NCI-H2196 treated with DMSO at 0.1 percent for 48 hours (cell line): Measurements from ENCODE around the gene ZFYVE9.
A peak's percentile ranks its signal among the peaks of the same experiment; 100 is the strongest.
"Not testable (repeated sequence)": the region's sequence is repeated elsewhere in the genome, so short reads cannot be mapped to it uniquely, and the experiment has no call there.

ENCODE experiments used
- DNase-seq: peaks from one replicate; lab custom pipeline; 2025; ENCODE audit not compliant: unreplicated experiment; lab: John Stamatoyannopoulos, UW

Gene ZFYVE9, protein sequence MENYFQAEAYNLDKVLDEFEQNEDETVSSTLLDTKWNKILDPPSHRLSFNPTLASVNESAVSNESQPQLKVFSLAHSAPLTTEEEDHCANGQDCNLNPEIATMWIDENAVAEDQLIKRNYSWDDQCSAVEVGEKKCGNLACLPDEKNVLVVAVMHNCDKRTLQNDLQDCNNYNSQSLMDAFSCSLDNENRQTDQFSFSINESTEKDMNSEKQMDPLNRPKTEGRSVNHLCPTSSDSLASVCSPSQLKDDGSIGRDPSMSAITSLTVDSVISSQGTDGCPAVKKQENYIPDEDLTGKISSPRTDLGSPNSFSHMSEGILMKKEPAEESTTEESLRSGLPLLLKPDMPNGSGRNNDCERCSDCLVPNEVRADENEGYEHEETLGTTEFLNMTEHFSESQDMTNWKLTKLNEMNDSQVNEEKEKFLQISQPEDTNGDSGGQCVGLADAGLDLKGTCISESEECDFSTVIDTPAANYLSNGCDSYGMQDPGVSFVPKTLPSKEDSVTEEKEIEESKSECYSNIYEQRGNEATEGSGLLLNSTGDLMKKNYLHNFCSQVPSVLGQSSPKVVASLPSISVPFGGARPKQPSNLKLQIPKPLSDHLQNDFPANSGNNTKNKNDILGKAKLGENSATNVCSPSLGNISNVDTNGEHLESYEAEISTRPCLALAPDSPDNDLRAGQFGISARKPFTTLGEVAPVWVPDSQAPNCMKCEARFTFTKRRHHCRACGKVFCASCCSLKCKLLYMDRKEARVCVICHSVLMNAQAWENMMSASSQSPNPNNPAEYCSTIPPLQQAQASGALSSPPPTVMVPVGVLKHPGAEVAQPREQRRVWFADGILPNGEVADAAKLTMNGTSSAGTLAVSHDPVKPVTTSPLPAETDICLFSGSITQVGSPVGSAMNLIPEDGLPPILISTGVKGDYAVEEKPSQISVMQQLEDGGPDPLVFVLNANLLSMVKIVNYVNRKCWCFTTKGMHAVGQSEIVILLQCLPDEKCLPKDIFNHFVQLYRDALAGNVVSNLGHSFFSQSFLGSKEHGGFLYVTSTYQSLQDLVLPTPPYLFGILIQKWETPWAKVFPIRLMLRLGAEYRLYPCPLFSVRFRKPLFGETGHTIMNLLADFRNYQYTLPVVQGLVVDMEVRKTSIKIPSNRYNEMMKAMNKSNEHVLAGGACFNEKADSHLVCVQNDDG (N-terminal part only)

DNA sequence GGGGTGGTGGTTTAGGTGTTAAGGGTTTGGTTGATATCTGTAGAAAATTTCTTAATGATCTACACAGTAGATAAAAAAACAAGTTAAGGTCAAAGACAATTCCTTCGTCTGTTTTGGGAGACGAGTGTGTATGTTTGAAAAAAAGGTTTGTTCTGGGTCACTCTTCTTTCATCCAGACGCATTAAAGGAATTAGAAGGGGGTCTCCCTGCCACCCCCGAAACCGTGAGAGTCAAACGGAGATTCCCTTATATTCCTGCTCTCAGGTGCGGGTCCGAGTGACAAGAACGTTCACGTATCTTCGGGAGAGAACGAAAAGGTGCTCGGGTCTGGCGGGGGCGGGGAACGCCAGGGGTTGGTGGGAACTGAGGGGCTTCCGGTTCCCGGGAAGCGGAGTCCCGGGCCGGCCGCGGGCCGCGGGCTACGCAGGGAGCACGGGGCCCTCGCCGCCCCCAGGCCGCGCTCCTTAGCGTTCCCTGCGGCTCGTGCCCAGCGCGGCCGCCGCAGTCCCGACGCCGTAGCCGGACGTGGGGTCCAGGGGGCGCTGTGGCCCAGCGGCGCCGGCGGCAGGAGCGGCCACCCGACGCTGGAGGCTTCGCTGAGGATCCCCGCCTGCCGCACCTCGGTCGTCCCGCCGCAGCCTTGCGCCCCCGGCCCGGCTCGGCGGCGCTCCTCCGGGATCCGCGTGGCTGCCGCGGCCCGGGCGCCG is at the start of gene ZFYVE9:
ZFYVE9 (plus strand) TSS at position 577 of the 707 bp plus-strand sequence. CDS start 91,118 bp downstream, outside the sequence.
- DNase-seq = peak; percentile 22

DNA sequence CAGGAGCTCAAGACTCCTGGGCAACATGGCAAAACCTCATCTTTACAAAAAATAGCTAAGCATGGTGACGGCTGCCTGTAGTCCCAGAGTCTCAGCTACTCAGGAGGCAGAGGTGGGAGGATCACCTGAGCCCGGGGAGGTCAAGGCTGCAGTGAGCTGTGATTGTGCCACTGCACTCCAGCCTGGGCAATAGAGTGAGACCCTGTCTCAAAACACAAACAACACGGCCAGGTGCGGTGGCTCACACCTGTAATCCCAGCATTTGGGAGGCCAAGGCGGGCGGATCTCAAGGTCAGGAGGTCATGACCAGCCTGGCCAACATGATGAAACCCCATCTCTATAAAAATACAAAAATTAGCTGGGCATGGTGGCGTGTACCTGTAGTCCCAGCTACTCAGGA is 47.6 kb upstream of the ZFYVE9 start:
- DNase-seq = not testable (repeated sequence)

DNA sequence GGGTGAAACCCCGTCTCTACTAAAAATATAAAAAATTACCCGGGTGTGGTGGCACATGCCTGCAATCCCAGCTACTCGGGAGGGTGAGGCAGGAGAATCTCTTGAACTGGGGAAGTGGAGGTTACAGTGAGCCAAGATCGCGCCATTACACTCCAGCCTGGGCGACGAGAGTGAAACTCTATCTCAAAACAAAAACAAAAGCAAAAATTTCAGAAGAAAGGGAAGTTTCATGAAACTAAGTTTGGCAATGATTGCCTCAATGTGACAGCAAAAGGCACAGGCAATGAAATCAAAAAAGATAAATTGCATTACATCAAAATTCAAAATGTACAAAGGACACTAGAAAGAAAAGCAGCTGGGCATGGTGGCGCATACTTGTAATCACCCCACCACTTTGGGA is 45.7 kb upstream of the ZFYVE9 start:
- DNase-seq = no peak

DNA sequence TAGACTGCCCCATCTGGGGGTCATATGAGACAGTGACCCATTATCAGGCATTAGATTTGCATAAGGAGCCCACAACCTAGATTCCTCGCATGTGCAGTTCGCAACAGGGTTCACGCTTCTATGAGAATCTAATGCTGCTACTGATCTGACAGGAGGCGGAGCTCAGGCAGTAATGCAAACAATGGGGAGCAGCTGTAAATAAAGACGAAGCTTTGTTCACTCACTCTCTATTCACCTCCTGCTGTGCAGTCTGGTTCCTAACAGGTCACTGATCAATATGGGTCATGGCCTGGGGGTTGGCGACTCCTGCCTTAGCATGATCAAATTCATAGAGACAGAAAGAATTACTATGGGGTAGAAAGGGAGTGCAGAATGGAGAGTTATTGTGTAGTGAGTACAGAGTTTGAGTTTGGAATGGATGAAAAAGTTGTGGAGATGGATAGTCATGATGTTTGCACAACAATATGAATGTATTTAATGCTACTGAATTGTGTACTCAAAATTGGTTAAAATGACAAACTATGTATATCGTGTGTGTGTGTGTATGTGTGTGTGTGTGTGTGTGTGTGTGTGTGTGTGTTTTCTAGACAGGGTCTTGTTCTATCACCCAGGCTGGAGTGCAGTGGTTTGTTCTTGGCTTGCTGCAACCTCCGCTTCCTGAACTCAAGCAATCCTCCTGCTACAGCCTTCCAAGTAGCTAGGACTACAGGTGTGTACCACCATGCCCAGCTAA is 43.6 kb upstream of the ZFYVE9 start:
- no peak for DNase-seq

DNA sequence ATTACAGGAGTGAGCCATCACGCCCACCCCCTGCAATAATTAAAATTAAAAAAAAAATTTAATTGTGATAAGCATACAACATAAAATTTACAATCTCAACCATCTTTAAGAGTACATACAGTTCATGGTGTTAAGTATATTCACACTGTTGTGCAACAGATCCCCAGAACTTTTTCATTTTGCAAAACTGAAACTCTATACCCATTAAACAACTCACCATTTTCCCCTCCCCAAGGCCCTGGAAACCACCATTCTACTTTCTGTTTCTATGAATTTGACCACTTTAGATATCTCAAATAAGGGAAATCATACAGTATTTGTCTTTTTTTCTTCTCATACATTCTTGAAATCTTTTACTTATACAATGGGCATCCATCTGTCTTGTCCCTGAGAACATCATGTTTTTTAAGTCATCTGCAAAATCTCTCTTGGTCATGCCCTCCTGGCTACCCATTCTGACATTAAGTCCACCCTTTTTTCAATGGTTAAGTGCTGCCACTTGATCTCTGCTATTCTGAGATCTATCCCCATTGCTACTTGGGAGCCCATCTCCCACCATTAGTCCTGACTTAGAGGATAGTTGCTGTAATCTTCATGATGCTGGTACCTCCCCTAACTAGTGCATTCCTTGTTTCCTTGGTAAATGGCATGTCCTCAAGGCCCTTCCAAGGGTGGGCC is 39.4 kb upstream of the ZFYVE9 start:
- no peak for DNase-seq

DNA sequence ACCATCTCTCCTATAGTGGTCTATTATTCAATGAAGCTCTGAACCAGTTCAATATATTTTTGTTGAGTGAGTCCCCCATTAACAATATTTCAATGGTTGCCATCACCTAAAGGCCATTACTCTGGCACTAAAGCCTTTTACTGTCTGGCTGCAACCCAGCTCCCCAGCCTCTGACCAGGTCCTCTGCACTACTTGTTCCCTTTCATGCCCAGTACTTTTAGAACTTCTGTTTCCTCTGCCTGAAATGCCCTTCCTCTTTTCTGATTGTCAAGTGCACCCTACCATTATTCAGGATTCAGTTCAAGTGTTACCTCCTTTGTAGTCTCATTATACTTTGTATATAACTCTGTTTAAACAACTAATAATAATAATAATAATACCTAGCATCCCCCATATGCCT is 30.4 kb upstream of the ZFYVE9 start:
- DNase-seq = no peak

DNA sequence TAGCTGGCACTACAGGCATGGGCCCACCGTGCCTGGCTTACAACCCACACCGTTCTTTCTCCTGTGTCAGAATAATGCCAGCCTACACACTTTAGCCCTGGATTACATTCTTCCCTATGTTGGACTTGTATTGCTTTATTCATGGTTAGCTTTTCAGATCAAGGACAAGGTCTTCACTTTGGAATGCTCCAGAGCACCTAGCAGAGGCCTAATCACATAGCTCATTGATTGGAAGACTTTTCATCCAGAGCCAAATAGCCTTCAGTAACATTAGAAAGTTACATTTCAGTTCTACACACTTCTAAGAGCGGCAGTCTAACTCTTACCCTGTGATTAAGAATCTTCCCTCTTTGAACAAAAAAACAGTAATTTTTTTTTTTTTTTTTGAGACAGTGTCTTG is 29.4 kb upstream of the ZFYVE9 start:
- no peak for DNase-seq

DNA sequence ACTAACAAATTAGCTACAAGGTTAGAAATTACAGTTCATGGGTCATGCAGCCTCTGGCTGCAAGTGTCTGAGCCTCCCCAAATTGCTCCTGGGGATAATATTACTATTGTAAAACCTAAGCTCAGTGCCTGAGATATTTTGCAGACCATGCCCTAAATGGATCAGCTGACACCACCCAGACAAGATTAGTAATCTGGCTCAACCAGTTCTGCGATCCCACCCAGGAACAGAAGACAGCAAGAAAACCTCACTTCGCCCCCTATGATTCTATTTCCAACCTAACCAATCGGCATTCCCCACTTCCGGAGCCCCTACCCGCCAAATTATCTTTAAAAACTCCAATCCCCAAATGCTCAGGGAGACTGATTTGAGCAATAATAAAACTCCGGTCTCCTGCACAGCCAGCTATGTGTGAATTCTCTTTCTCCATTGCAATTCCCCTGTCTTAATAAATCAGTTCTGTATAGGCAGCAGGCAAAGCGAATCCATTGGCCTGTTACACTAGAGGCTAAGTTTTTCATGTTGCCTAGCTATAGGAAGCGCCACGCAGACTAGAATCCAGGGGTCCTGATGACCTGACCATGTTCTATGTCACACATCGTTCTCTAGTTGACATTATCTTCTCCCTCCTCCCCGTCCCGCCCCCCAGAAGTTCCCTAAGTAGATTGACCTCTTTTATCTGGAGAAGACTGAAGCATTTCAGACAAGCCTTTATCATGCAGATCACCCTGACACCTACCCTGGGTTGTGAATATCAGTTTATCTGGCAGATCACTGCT is 22.4 kb upstream of the ZFYVE9 start:
- DNase-seq = no peak

DNA sequence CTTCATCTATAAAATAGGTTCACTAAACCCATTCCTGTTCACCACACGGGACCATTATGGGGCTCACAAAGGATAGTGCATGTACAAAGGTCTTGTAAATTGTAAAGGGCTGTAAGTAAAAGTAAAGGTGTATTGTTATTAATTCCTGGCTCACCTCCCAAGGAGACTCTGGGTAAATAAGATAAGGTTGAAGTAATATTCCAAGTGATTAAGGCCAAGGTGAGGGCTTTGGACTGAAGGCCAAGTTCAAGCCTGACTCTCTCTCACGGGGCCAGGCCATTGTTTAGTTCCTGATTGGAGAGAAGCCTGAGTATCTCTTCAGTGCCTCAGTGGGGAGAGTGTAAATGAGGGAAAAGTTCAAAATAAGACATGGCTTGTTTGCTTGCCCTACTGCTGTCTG is 19.5 kb upstream of the ZFYVE9 start:
- no peak for DNase-seq

DNA sequence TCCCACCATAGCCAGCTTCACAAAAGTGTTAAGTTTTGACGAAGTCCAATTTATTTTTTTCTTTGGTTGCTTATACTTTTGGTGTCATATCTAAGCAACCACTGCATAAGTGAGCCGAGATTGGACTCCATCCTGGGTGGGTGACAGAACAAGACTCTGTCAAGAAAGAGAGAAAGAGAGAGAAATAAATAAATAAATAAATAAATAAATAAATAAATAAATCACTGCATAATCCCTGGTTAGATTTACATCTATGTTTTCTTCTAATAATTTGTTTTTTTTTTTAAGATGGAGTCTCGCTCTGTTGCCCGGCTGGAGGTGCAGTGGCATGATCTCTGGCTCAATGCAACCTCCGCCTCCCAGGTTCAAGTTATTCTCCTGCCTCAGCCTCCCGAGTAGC is 18.3 kb upstream of the ZFYVE9 start:
- no peak for DNase-seq

DNA sequence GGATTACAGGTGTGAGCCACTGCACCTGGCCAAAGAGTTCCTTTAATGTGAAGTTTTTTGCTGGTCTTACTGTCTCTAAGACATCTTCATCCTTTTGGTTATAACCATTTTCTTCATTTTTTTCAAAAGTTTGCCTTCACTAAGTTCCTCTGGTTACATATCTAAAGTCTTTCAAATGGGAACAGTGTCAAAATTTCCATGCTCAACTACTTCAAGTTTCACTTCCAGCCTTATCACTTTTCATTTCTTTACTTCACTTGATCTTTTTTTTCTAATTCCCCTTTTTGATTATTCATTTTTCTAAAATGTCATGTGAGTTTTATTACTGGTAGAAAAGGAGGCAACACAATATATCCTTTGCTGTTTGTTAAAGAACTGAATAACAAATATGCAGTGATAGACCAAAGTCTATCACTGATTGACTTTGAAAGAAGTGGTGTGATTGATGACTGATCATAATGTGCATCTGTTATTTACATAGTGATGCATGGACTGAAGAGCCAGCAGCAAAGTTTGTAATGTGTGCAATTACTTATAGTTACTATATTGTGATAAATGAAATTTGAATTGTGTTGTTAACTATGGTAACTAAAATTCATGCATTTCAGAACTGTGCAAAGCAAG is 16.0 kb upstream of the ZFYVE9 start:
- DNase-seq = no peak

DNA sequence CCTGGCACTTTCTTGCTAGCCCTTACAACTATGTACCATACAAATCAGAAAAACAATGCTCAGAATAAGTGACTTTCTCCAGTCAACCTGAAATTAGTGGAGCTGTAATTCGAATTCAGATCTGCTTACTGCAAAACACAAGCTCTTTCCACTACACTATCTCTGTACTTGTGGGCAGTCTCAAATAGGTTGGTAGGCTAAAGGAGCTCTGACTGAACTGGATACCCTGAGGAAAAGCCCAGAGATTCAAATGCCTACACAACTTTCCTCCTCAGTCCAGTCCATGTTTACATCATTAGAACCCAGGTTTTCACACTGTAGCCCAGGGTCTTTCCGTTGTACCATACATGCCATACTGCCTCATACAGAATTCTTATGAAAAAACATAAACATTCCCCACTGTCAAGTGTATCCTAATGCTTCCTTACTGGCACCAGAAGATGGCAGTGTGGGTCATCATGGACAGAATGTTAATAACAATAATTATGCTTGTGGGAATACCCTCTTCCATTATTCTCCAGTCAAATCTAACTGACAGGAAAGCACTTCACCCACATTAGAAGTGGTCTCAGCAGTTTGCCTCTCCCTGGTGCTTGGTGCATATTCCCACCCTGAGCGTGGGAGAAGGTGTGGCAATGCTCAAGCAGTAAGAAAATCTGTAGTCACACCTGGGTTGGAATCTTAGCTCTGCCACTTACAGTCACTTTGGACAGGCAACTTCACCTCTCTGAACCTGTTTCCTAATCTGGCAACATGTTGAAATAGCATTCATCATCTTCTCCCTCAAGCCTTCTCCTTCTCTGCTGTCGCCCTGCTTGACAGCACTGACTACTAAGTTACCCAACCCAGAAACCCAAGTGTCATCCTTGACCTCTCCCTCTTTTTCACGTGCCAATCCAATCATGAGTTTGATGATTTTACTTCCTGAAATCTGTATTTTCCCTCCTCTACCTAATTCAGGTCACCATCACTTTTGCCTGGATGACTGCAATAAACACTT is 14.4 kb upstream of the ZFYVE9 start:
- peak; percentile 23 for DNase-seq

DNA sequence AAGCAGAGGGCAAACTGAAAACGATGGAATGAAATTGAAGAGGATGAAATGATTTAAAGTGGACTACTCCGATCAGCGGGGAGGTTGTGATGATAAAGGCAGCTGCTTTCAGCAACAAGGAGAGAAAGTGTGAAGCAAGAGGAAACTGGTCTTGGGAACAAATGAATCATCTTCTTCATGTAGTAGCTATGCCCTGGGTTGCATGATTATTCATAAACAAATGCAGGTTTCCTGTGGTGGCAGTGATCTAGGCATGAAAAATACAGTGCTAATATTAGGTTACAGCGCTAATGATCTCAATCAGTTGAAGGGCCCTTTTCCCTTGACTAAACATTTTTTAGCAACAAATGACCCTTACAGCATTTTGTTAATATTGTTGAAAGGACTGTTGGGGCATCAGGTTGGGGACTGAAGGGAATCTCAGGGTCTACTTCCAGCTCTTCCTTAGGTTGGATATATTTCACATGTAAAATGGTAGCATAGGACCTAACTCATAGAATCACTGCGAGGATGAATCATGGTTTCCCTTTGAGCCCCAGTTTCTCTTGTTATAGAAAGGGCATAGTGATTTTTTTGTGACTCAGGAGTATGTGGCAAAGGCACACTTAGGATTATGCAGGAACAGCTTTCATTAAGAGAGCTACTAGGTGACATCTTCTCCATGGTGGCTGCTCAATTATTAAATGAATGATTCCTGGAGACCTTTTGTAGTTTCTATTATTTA is 1.9 kb upstream of the ZFYVE9 start:
- no peak for DNase-seq

DNA sequence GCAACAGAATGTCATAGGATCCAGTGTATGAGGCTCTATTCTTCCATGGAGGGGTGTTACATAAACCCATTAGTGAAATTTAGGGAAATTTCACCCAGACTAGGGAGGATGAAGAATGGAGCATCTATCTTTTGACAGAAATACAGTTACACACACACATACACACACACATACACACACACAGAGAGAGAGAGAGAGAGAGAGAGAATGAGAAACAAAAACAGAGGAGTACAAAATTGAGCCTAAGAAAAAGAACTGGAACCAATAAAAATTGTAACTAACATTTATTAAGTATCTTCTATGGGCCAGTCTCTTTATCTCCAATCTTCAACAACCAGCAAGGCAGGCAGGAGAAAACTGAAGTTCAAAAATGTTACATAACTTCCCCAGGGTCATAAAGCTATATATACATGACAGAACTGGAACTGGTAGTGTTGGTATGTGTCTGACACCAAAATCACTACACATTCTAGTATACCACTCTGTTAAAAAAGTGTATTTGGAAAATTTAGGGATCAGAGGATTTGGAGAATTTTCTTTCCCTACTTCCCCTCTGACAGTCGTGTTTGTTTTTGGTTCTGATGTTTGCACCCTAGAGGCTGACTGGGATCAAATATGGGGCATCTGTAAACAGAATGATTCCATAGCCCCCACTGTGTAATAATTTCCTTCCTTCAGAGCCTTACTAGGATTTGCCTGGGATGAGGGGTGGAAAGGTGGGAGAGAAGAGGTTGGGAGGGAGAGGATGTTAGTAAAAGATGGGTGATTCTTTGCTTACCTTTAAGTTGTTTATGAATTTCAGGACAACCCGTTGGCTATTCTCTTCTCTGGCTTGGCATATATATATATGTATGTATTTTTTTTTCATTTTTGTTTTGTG is 1.0 kb upstream of the ZFYVE9 start:
- DNase-seq = no peak
